Measurements from ENCODE around the gene SCAMP5.

Gene SCAMP5

GRCh38 chr15:74977599-74977998 lies 17.8 kb upstream of the SCAMP5 start:
- no peak for DNase-seq

- no peak for DNase-seq
Measured at GRCh38 chr15:74978077-74978476, 17.3 kb upstream of the SCAMP5 start.

- no peak for DNase-seq
Measured at GRCh38 chr15:74978503-74978902, 16.9 kb upstream of the SCAMP5 start.

DNA sequence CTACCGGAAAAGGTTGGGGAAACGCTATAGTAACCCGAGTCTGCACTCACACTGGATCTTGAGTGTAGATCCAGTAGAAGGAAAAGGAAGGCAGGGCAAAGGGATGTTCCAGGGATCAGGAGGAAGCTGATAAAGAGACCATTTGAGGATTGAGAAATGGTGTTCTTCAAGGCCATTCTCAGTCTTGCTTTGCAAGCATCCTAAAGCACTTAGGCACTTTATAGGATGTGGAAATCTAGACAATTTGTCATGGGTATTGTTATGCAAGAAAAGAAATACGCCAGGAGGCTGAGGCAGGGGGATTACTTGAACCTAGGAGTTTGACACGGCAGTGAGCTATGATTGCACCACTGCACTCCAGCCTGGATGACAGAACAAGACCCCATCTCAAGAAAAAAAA lies 13.2 kb upstream of the SCAMP5 start:
- DNase-seq, result no peak

DNA sequence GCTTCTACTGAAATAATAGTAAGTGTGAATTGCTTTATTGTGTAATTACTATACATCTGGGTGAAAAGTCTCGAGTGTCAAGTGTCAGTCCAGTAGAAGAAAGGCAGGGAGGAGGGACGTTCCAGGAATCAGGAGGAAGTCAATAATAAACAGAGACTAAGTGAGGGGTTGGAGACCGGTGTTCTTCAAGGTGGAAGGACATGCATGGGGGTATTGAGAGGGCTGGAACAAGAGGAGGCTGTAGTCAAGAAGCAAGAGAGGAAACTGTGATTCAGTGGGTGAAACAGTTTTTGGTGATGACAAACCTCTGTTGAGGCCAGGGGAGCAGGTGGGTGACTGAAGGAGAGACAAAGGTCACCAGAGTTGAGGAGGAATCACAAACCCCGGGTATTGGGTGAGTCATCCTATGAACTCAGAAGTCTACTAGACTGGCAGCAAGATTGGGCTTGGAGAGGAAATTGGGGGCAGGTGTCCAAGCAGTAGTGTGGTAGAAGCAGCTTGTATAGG lies 11.6 kb upstream of the SCAMP5 start:
- DNase-seq, result no peak

DNA sequence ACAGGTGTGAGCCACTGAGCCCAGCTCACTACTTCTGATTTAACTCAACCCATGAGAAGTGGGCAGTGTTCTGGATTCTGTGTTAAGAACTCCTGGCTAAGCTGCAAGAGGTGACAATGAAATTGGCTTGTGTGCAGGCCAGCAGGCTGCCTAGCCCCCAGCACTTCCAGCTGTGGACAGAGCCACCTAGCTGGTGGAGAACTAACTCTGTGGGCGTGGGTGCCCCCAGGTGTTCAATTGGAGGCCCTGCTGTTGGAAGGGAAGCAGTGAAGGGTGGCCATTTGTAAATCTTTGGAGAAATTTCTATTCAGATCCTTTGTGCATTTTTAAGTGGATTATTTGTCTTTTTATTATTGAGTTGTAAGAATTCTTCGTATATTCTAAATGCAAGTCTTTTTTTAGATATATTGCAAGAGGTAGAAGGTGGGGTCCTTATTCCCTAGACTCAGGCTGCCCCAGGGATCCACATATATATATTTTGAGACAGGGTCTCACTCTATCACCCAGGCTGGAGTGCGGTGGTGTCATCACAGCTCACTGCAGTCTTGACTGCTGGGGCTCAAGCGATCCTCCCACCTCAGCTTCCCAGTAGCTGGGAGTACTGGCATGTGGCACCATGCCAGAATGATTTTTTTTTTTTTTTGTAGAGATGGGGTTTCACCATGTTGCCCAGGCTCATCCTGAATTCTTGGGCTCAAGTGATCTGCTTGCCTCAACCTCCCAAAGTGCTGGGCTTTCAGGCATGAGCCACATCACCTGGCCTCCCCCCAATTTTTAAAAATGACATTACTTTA lies 7.2 kb upstream of the SCAMP5 start:
- DNase-seq, result no peak

- no peak for DNase-seq
Measured at GRCh38 chr15:74989527-74989926, 5.8 kb upstream of the SCAMP5 start.

- no peak for DNase-seq
Measured at GRCh38 chr15:74992619-74993018, 2.7 kb upstream of the SCAMP5 start.

GRCh38 chr15:74994236-74994635 lies 1.1 kb upstream of the SCAMP5 start:
- no peak for DNase-seq

- DNase-seq, result no peak
Measured at GRCh38 chr15:74994685-74995084, 678 bp upstream of the SCAMP5 start.

GRCh38 chr15:74995779-74996765 lies 709 bp downstream of the SCAMP5 start:
- no peak for DNase-seq

DNA sequence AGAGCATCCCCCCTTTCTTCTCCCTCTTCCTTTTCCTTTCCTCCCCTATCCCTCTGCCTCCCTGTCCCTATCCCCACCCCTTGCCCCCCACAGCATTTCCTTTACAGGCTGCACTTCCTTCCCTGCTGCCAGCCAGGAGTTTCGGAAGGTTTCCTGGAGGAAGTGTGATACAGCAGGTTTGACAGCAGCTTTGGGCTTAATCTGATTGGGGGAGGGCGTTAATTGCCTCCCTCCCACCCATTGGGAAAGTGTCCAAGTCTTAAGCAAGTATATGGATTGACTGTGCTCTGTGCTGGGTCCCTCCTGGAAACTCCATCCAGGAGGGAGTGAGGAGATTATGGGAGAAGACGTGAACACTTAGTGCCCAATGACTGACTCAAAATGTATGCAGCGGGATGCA lies 1.8 kb downstream of the SCAMP5 start:
- DNase-seq, result no peak

- no peak for DNase-seq
Measured at GRCh38 chr15:74997543-74997942, 2.2 kb downstream of the SCAMP5 start.

DNA sequence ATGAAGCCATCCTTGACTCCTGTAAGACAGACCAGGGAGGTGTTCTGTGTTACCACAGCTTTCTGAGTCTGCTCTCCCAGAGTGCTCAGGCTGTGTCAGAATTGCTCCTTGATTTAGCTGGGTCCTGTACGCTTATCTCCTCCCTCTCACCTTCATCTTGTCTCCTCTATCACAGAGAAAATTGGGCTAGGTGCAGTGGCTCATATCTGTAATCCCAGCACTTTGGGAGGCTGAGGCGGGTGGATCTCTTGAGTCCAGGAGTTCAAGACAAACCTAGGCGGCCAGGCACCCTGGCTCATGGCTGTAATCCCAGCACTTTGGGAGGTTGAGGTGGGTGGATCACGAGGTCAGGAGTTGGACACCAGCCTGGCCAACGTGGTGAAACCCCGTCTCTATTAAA lies 5.9 kb downstream of the SCAMP5 start:
- no peak for DNase-seq

- no peak for DNase-seq
Measured at GRCh38 chr15:75002398-75002797, 7.0 kb downstream of the SCAMP5 start.

- no peak for DNase-seq
Measured at GRCh38 chr15:75007216-75007615, 11.9 kb downstream of the SCAMP5 start.

DNA sequence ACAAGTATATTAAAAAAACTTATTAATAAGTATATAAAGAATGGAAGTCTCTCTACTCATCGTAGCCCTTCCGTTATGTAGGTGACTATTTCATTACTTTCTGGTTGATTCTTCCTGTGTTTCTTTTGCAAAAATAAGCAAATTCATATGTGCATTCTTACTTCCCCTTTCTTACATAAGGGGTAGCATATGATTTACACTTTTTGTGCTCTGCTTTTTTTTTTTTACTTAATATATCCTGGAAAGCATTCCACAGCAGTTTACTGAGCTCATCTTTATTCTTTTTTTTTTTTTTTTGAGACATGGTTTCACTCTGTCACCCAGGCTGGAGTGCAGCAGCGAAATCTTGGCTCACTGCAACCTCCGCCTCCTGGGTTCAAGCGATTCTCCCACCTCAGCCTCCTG lies 12.9 kb downstream of the SCAMP5 start:
- DNase-seq, result no peak

DNA sequence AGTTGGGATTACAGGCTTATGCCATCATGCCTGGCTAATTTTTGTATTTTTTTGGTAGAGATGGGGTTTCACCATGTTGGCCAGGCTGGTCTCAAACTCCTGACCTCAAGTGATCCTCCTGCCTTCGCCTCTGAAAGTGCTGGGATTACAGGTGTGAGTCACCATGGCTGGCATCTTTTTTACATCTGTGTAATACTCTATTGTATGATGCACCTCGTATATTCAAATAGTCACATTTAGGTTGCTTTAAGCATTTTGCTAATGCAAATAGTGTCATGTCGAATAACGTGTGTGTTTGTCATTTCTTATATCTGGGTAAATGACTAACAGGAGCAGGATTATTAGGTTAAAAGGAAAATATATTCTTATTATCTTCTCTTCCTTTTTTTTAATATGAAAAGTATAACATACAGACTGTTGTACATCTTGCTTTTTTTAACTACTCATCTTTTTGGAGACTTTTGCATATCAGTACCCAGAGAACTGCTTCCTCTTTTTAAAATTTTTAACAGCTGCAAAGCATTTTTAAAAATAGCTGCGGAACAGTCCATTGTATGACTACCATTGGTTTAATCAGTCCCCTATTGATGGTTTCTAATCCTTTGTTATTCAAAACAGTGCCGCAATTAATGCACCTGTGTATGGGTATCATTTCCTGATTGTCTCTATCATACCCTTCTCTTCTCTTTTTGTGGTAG lies 13.4 kb downstream of the SCAMP5 start:
- no peak for DNase-seq

- no peak for DNase-seq
Measured at GRCh38 chr15:75016431-75016830, 21.1 kb downstream of the SCAMP5 start.

- no peak for DNase-seq
Measured at GRCh38 chr15:75019916-75020315, 24.6 kb downstream of the SCAMP5 start.

DNA sequence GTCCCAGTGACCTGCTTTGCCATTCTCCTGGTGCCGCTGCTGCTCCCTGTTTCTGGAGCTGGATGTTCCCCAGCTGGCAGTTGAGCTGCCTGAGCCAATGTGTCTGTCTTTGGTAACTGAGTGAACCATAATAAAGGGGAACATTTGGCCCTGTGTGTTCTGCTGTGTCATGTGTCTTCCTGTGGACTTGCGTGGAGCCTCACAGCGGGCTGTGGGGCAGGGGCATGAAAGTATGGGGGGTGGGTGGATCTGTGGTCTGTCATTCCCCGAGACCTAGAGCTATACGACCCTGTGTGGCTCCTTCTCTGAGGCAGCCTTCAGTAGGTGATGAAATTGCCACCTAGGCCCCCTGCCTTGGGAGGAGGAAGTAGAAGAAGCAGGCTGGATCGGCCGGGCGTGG lies 26.0 kb downstream of the SCAMP5 start:
- DNase-seq, result no peak

GRCh38 chr15:75022783-75023180 lies 27.4 kb downstream of the SCAMP5 start:
- DNase-seq, result no peak
